ENCODE data around the gene SLCO3A1. TPM values are rescaled to one million over a fixed set of nuclear protein-coding genes. Genes with fewer than 3 reads are reported as not detected.

The SLCO3A1 gene
- total RNA-seq, 1 experiment from 2014 or later: 1.7 TPM

DNA sequence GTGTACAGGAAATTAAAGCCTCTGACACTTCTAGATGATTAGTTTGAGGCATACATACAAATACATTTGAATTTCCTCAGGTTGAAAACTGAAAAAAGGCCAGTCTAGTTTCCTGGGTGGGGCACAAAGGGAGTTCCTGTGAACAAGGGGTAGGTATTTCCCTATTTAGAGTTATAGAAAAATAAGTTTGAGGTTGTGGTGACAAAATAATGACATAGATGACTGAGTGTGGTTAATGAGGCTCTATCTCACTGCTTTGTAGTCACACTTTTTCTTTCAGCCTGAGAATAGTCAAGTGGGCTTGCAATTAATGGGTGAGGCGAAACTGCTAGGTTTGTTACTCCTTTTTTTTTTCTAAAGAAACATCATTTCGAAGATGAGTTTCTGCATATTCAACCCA is 4.3 kb downstream of the SLCO3A1 start:
- DNase-seq (ENCODE audit: extremely low read depth, low read depth): no peak

DNA sequence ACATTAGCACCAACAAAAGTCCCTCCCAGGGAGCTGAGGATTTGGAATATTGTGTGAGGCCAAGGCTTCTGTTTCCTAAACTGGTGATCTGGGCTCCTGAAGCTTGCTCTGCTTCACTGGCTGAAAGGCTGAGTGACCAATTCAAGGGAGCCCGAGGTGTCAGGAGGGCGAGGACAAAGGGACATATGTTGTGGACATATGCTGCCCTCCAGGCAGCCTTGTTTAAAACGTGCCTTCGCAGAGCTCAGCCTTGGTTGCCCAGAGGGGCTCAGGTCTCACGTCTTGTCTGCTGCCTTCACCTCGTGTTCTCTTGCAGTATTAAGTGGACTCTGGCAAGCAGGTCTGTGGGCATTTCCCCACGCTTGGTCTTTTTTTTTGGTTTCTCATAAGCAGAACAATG is 7.0 kb downstream of the SLCO3A1 start:
- DNase-seq (ENCODE audit: extremely low read depth, low read depth): no peak

DNA sequence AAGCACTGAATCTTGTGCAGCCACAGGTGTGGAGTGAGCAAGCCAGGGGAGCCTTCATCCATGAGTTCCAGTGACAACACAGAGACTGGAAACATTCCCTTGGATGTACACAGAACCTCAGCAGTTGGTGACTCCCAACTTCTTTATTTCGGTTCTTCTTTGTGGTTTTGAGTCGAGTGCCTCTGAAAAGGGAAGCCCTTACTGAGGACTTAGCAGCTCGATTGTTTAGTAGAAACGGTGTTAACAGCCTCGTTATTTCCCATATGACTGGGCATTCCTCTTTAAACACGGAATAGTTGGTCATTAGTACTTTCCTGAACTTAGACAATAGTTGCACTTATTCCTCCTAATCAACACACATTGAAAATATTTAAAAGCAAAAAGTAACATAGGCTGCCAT is 7.7 kb downstream of the SLCO3A1 start:
- no peak for DNase-seq (ENCODE audit: extremely low read depth, low read depth)

DNA sequence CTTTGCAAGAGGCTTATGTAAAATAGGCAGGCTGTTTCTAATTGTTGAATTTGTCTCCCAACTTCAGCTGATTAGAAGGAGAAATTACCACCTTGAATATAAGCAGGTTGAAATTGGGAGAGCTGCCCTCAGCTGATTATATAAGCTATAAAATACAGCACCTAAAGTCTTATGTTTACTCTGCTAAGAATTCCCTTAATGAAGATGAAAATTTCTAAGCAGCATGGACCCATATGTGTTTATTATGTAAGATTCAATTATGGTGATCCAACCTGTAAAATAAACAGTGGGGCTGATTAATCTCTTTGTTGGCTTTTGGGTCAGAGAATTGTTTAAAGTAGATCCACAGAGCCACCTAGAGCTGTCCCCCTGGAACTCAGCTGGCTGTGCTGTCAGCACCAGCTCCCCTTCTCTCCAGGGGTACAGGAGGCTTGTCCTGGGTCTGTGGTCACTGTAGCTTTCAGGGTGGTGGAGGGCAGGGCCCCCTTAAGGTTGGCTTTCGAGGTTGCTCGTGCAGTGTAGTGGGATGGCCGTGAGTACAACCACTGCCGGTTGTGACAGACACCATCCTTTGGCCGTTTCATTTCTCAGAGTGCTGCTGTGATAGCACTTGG is 9.5 kb downstream of the SLCO3A1 start:
- no peak for DNase-seq (ENCODE audit: extremely low read depth, low read depth)

DNA sequence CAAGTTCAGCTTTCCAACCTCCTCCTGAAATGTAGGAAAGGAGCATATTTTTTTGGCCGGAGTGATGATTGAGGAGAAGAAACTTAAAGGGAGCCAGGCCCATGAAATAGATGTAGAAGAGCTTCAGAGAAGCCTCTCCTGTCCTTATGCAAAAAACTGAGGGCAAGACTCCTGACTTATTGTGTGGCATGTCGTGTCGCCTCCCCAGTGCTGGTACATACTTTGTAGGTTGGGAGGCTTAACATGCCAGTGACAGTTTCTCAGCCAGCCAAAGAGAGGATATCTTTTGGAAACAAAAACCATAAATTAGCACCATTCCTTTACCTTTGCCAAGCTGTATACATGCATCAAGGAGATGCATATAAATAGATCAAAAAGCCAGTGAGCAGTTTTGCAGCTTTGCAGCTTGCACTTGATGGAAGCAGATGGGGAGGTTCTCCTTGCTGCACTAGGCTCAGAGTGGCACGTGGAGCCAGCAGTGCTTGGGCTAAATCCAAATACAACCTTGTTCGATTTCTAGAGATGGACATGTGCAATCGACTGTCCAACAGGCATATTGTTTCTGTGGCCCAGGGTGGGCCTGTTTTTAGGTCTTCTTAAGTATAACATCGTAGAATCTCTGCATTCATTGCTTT is 10.2 kb downstream of the SLCO3A1 start:
- DNase-seq (ENCODE audit: extremely low read depth, low read depth): no peak

DNA sequence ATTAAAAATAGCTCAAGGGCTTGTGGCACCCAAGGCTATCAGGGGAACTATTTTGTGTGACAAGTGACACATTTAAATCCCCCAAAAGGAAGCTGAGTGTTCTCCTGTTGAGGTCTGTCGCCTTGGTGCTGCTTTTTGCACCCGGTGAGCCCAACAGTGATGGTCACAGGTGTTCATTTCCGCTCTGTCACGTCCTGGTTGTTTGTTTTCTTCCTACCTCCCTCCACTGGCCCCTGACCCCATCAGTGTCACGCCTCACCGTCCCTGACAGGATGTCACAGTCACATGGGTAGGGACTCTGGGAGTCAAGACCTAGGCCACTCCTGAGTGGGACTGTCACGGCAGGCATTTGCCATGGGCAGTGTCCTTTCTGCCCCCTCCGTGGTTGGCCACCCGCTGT is 11.2 kb downstream of the SLCO3A1 start:
- no peak for DNase-seq (ENCODE audit: extremely low read depth, low read depth)

DNA sequence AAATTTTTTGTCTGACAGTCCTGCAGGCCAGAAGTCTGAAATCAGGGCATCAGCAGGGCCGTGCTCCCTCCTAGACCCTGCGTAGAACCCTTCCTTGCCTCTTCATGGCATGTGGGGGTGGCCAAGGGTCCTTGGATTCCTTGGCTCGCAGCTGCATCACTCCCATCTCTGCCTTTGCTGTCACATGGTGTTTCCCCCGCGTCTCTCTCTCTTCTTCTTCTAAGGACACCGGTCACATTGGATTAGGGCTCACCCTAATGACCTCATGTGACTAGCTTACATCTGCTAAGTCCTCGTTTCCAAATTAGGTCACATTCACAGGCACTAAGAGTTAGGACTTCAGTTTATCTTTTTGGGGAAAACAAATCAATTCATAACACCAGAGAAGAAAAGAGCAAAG is 12.0 kb downstream of the SLCO3A1 start:
- no peak for DNase-seq (ENCODE audit: extremely low read depth, low read depth)

DNA sequence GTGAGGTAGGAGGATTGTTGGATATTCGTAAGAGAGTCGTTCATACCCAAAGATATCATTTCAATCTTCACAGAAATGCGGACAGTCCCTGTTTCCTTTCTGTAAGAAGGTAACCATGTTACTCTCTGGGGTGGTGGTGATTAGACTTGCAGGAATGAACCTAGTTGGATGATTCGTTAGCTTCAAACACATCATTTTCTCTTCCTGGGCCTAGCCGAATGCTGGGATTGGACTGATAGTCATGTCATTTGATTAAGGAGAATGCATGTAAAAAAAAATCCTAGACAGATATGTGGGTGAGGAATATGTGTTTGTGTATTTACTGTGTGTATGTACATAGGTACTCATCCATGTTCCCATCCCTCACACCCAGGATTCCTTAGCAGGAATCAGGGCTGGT is 12.4 kb downstream of the SLCO3A1 start:
- no peak for DNase-seq (ENCODE audit: extremely low read depth, low read depth)

DNA sequence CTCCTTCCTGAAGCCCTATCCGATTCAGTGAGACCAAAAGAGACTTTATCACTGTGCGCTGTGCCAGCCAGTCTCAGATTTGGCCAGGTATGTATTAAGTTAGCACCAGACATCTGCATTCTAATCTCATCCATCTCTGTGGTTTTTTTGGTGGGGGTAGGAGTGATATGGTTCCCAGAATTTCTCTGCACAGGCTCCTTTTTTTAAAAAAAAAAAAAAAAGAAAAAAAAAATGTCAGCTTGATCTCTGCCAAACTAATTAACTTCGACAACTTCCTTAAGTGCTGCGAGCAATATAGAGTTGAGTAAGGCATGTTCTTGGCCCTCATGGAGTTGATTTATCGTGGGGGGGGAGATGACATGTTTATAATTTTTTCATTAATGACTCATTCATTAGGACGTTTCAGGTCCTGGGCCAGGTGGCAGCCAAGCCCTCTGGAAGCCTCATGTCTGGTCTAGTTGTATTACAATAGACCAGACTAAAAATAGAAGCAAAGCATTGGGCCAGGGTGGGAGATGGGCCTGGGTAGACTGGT is 12.9 kb downstream of the SLCO3A1 start:
- DNase-seq (ENCODE audit: extremely low read depth, low read depth): no peak

DNA sequence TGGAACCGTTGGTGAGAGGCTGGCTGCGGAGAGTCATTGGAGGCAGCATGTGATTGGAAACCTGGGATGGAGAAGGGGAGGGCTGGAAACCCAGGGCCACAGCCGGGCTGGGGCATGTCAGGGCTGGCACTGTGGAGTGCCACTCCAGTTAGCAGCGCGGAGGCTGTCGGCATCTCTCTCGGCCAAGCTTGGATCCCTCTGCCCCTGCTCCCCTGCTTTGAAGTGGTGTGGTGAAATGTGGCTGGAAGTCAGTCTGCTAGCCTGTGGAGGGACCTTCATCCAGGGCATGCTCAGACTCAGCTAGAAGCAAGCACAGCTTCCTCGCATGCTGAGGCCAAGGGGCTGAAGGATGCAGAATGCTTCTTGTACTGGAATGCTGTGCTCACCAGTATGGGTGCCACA is 13.5 kb downstream of the SLCO3A1 start:
- DNase-seq (ENCODE audit: extremely low read depth, low read depth): no peak

DNA sequence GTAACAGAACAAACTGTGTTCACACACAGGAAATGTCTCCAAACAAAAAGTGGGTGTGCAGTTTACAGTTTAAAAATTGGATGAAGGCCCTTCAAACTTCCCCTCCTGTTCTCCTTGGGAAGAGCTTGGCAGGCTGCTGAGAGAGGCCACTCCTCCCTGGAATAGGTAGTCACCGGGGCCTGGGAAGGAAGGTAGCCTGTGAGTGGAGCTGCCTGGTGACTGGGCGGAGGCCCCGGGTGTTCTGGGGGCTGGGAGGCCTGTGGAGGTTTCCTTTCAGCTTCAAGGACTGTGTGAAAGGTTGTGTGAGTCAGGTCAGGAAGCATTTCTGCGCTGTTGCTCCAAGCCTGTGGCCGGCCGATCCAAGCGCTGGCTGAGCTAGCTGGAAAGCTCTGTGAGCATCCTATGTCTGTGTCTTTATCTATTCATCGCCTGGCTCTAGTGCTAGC is 14.1 kb downstream of the SLCO3A1 start:
- DNase-seq (ENCODE audit: extremely low read depth, low read depth): no peak

DNA sequence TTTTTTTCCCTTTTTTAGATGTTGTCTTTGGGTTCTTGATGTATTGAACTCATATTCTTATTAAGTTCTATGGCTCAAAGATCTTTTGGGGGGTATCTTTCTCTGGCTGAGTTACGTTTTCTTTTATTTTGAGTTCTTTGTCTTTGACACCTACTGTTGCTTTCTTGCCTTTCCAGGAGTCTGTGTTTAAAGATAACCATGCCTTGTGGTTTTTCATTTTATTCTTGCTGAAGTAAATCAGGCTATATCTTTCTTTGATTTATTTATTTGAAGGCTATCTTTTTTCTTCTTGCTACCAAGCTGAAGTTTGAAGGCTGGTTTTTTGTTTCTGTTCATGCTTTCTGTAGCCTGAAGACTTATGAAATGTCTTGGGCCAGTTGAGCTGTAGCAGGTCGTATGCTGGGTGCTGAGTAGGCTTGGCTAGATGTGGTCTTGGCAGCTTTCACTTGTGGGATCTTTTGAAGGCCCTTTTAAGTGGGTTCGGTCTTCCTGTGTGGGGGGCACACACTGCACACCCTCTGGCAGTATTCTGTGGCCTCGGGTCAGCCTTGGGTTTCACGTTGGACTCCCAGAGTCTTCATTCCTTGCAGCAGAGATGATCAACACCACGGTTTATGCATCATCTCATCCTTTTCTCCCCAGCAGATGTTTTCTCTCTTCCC is 17.5 kb downstream of the SLCO3A1 start:
- DNase-seq (ENCODE audit: extremely low read depth, low read depth): no peak

DNA sequence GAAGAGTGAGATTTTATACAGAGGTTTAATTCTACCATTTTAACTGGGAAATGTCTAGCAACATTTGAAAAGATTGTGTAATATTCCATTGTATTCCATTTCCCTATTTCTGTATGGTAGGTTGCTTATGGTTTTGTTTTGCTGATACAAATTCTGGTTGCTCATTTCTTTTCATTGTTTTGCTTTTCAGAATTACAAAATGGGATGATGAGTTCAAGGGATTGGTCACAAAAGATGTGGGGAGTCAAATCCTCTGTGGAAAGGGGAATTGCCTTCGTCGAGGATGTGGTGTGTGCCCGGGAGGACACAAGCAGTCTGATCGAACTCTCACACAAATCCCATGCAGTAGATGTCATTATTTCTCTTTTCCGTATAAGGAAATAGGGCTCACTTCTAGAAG is 18.3 kb downstream of the SLCO3A1 start:
- DNase-seq (ENCODE audit: extremely low read depth, low read depth): no peak

DNA sequence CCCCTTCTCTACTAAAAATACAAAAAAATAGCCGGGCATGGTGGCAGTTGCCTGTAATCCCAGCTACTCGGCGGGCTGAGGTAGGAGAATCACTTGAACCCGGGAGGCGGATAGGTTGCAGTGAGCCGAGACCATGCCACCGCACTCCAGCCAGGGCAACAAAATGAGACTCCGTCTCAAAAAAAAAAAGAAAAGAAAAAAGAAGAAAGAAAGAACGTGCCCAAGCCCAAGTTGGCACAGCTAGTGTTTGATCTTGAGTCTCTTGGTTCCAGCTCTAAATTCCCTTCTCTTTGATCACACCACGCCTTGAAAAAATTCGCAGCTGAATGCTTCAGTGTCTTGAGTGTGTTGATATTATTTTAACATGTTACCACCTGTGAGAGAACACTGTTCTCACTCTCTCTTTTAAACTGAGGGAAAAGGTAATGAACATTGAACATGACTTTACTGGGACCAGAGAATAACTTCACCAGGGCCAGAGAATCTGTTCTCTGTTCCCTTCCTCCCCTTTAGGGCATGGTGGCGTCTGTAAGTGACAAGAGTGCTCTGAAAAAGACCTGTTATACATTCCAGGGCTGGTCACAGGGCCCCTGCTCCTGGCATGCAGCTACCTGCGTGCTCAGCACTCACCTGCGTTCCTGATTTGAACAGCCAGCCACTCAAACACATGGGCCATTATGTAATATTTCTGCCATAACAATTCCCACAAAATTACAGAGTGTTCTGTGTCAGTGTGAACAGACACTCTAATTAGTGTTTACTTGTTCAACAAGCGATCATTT is 19.0 kb downstream of the SLCO3A1 start:
- no peak for DNase-seq (ENCODE audit: extremely low read depth, low read depth)

DNA sequence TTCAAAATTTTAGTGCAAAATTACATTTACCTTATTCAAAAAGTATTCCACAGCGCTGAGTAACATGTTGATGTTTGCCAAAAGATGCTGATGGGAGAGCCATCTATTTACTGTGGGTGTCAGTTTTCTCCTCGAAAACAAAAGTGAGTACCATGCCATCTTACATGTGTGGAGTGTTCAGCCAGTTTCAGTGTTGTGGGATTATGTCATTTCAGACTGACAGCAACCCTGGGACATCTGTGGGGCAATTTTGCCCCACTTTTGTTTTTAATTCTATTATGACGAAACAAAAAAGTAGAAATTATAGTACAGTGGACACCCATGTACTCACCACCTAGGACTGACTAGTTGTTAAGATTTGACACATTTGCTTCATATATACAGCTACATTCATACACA is 19.6 kb downstream of the SLCO3A1 start:
- DNase-seq (ENCODE audit: extremely low read depth, low read depth): no peak

DNA sequence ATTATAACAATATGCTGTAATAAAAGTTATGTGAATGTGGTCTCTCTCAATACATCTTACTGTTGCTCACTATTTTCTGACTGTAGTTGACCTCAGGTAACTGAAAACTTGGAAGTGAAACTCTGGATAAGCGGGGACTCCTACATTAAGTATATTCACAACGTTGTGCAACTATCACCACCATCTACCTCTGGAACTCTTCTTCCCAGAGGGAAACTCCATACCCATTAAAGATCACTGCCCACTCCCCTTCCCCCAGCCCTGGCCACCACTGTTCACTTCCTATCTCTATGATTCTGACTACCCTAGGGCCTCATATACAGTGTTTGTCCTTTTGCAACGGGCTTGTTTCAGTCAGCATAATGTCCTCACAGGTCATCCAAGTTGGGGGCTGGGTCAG is 20.7 kb downstream of the SLCO3A1 start:
- DNase-seq (ENCODE audit: extremely low read depth, low read depth): no peak

DNA sequence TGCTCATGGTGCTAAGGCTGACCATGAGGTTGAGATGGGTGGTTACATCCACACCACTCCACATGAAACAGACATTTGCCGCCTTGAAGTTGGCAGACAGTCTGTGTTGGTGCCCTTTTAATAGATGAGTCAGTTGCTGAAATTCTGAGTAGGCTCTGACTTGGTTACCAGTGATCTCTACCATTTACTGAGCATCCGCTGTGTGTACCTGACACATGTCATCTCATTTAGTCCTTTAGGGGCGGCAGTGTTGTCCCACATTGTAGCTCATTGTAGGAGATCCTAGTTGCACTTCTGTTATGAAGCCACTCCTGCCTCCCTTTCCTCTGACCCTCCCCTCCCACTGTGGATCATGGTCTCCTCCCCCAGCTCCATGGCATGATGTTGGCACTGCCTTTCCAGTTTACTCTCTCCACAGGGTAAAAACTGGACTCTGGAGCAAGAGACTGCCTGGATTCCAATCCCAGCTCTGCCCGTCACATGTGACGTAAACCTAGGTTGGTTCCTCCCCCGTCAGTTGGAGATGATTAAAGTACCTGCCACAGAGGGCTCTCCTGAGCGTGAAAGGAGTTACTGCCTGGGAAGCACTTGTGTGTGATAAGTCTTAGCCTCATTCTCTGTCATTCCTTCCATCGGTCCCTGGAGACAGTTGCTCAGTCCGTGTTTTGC is 21.6 kb downstream of the SLCO3A1 start:
- no peak for DNase-seq (ENCODE audit: extremely low read depth, low read depth)

DNA sequence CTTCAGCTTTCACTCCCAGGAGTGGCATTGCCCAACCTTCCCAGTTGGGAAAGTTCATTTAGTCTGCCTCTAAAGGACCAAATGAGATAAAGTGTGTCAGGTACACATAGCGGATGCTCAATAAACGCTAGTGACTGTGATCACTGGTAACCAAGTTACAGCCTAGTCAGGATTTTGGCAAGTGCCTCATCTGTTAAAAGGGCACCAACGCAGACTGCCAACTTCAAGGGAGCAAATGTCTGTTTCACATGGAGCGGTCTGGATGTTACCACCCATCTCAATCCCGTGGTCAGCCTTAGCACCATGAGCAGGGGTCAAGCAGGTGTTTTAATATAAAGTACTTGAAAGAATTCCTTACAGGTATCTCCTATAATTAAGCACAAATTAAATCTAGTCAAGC is 22.7 kb downstream of the SLCO3A1 start:
- no peak for DNase-seq (ENCODE audit: extremely low read depth, low read depth)

DNA sequence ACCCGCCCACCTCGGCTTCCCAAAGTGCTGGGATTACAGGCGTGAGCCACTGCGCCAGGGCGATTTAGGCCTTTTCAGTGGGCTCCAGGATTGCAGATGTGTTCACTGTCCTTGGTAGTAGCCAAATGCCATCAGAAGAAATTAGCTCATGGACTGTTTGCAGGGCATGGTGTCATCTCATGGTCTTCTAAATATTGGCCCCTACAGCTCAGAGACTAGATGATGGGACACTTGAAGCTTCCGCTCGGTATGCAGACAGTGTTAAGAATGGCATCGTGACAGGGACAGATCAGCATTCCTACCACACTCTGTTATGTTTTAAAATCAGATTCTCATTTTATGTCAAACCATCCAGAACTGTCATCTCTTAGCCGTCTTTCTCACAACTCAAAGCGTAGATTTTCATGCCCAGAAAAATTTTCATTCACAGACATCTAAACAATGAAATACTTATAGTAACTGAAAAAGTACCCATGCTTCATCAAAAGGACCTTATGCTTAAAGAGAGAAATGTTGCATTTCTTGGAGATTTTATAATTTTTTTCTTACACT is 24.9 kb downstream of the SLCO3A1 start:
- no peak for DNase-seq (ENCODE audit: extremely low read depth, low read depth)

DNA sequence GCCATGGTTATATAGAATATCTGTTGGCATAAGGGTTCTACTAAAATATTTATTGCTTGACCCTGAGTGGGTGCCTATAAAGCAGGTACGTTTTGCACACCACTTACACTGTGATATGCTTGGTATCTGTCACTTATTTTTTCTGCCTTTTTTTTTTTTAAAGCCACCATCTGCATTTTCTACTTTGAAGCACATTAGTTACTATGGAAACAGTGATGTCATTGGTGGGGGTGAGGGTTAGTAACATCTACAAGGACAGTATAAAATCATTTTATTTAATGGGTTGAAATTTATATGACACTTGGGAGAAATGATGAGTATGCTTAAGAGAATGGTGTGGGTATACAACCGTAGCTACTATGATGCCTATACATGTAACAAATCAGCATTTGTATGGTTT is 25.6 kb downstream of the SLCO3A1 start:
- DNase-seq (ENCODE audit: extremely low read depth, low read depth): no peak

Data from NCI-H460 (cell line).